H1 (cell line): ENCODE results near the gene OR2V2. TPM values are rescaled to one million over a fixed set of nuclear protein-coding genes. Genes with fewer than 3 reads are reported as not detected.

ENCODE experiments used
- CTCF ChIA-PET: fragments of 300-600 bp; sonication (Branson Sonifier 250); formaldehyde crosslinking; loops from one replicate; lab custom pipeline; 2021; ENCODE audit not compliant: partially characterized antibody; lab: Charles Lee
- POLR2A ChIA-PET: fragments of 300-600 bp; sonication (Branson Sonifier 250); formaldehyde crosslinking; loops from one replicate; lab custom pipeline; 2021; ENCODE audit warnings: inconsistent platforms; ENCODE audit not compliant: partially characterized antibody; lab: Charles Lee
- DNase-seq, 2 experiments: peaks; one replicate each; pipeline versions ENCODE4 v3.0.0 to v3.0.0-alpha.2; 2010 to 2022; ENCODE audit warnings: low spot score in 2 of 2, low read depth in 1 of 2, mixed read lengths in 1 of 2
- FAIRE-seq: peaks from 2 replicates; lab custom pipeline; 2011; peaks lifted over from hg19 to GRCh38; lab: Jason Lieb, UNC
- H2AFZ ChIP-seq: 2 replicates; pipeline ENCODE4 v1.8.1; 2012; ENCODE audit warnings: low read length, inconsistent platforms
- H2AK5ac ChIP-seq: 2 replicates; pipeline ENCODE4 v1.6.1; 2013; ENCODE audit warnings: low read depth, low read length
- H2BK120ac ChIP-seq: replicated peaks from 2 replicates; pipeline ENCODE3; 2013; ENCODE audit warnings: low read depth, low read length, inconsistent platforms
- H2BK12ac ChIP-seq: 2 replicates; pipeline ENCODE4 v1.6.1; 2013; ENCODE audit warnings: low read depth, low read length
- H2BK15ac ChIP-seq: 2 replicates; pipeline ENCODE4 v1.6.1; 2013; ENCODE audit warnings: low read length
- H2BK20ac ChIP-seq: 2 replicates; pipeline ENCODE4 v1.6.1; 2013; ENCODE audit warnings: low read length
- H2BK5ac ChIP-seq: 2 replicates; pipeline ENCODE4 v1.6.1; 2013; ENCODE audit warnings: low read depth, low read length
- H3K14ac ChIP-seq: 2 replicates; pipeline ENCODE4 v1.6.1; 2013; ENCODE audit warnings: inconsistent platforms; ENCODE audit not compliant: insufficient read length
- H3K18ac ChIP-seq: 2 replicates; pipeline ENCODE4 v1.6.1; 2013; ENCODE audit warnings: low read length; ENCODE audit errors: extremely low read depth
- H3K23ac ChIP-seq: 2 replicates; pipeline ENCODE4 v1.6.1; 2013; ENCODE audit warnings: inconsistent platforms; ENCODE audit not compliant: insufficient read length
- H3K23me2 ChIP-seq: 2 replicates; pipeline ENCODE4 v1.6.1; 2013; ENCODE audit warnings: low read depth, low read length
- H3K27ac ChIP-seq: 2 replicates; pipeline ENCODE4 v1.6.1; 2011; ENCODE audit warnings: low read depth, low read length, inconsistent platforms
- H3K27me3 ChIP-seq, 4 experiments: replicated peaks in 1 of 4; 1 replicate in 1 of 4; 2 replicates in 3 of 4; pipeline versions ENCODE4 v1.6.1 to v1.8.1; 2011 to 2013; ENCODE audit warnings: low read length in 3 of 4, mild to moderate bottlenecking in 3 of 4, inconsistent platforms in 2 of 4, mixed read lengths in 2 of 4, moderate library complexity in 1 of 4; ENCODE audit not compliant: control insufficient read depth in 3 of 4, insufficient read depth in 3 of 4; ENCODE audit errors: extremely low read depth in 1 of 4
- H3K36me3 ChIP-seq, 4 experiments: 2 replicates each; pipeline versions ENCODE4 v1.6.1 to v1.8.1; 2011 to 2013; ENCODE audit warnings: mild to moderate bottlenecking in 4 of 4, low read length in 3 of 4, moderate library complexity in 2 of 4, control low read depth in 1 of 4, inconsistent platforms in 1 of 4; ENCODE audit not compliant: insufficient read depth in 4 of 4, control insufficient read depth in 2 of 4
- H3K4ac ChIP-seq: replicated peaks from 2 replicates; pipeline ENCODE3; 2013; ENCODE audit warnings: low read length, low read depth, mixed read lengths, inconsistent platforms; ENCODE audit not compliant: insufficient read length
- H3K4me1 ChIP-seq, 4 experiments: replicated peaks in 1 of 4; 1 replicate in 1 of 4; 2 replicates in 3 of 4; pipeline versions ENCODE4 v1.6.1 to v1.8.1; 2011 to 2013; ENCODE audit warnings: low read length in 3 of 4, inconsistent platforms in 2 of 4, mixed read lengths in 1 of 4; ENCODE audit not compliant: insufficient read depth in 4 of 4, control insufficient read depth in 3 of 4
- H3K4me2 ChIP-seq, 2 experiments: 2 replicates each; pipeline versions ENCODE4 v1.6.1 to v1.8.1; 2011 to 2013; ENCODE audit warnings: low read depth in 2 of 2, low read length in 2 of 2, control low read depth in 1 of 2, inconsistent platforms in 1 of 2, mild to moderate bottlenecking in 1 of 2; ENCODE audit not compliant: insufficient read depth in 1 of 2
- H3K4me3 ChIP-seq, 4 experiments: fragments of 200-600, 300-600 bp in 1 of 4; sonication (generic), shearing (Covaris generic), sonication (Bioruptor Twin) in 1 of 4; 2 replicates each; pipeline versions ENCODE4 v1.5.1 to v1.8.1; 2011 to 2016; ENCODE audit warnings: low read length in 4 of 4, low read depth in 3 of 4, control low read depth in 2 of 4, inconsistent platforms in 2 of 4, mild to moderate bottlenecking in 2 of 4, mixed read lengths in 1 of 4, moderate library complexity in 1 of 4; ENCODE audit not compliant: insufficient read depth in 2 of 4; ENCODE audit errors: extremely low read depth in 1 of 4
- H3K56ac ChIP-seq: replicated peaks from 2 replicates; pipeline ENCODE3; 2013; ENCODE audit warnings: low read depth, mild to moderate bottlenecking, mixed read lengths, low read length, inconsistent platforms; ENCODE audit not compliant: insufficient read length
- H3K79me1 ChIP-seq: 2 replicates; pipeline ENCODE4 v1.6.1; 2013; ENCODE audit warnings: low read depth, low read length, control low read depth
- H3K79me2 ChIP-seq, 2 experiments: 2 replicates each; pipeline versions ENCODE4 v1.6.1 to v1.8.1; 2012 to 2013; ENCODE audit warnings: low read length in 2 of 2, mild to moderate bottlenecking in 2 of 2, inconsistent platforms in 1 of 2; ENCODE audit not compliant: insufficient read depth in 2 of 2, control insufficient read depth in 1 of 2
- H3K9ac ChIP-seq, 4 experiments: replicated peaks in 1 of 4; 1 replicate in 1 of 4; 2 replicates in 3 of 4; pipeline versions ENCODE4 v1.6.1 to v1.8.1; 2011 to 2013; ENCODE audit warnings: low read depth in 3 of 4, low read length in 3 of 4, control low read depth in 2 of 4, mild to moderate bottlenecking in 2 of 4, moderate library complexity in 2 of 4, inconsistent platforms in 1 of 4; ENCODE audit errors: extremely low read depth in 1 of 4
- H3K9me3 ChIP-seq, 2 experiments: 2 replicates each; pipeline versions ENCODE4 v1.6.1 to v1.8.1; 2012 to 2013; ENCODE audit warnings: mild to moderate bottlenecking in 2 of 2, moderate library complexity in 2 of 2, control low read depth in 1 of 2, inconsistent platforms in 1 of 2, low read depth in 1 of 2, low read length in 1 of 2, mixed read lengths in 1 of 2; ENCODE audit not compliant: insufficient read depth in 2 of 2
- H4K20me1 ChIP-seq, 2 experiments: replicated peaks in 1 of 2; 2 replicates each; pipeline versions ENCODE3 to v1.8.1; 2011 to 2013; ENCODE audit warnings: inconsistent platforms in 2 of 2, low read length in 2 of 2, mild to moderate bottlenecking in 1 of 2; ENCODE audit not compliant: insufficient read depth in 2 of 2, control insufficient read depth in 1 of 2
- H4K5ac ChIP-seq: 2 replicates; pipeline ENCODE4 v1.6.1; 2013; ENCODE audit warnings: low read length, low read depth, mixed read lengths, inconsistent platforms; ENCODE audit not compliant: insufficient read length
- H4K8ac ChIP-seq: 2 replicates; pipeline ENCODE4 v1.8.0; 2013; ENCODE audit warnings: mild to moderate bottlenecking, moderate library complexity, low read length, inconsistent platforms; ENCODE audit not compliant: insufficient read depth; ENCODE audit errors: extremely low read depth
- H4K91ac ChIP-seq: replicated peaks from 2 replicates; pipeline ENCODE3; 2013; ENCODE audit warnings: low read length, mixed read lengths, inconsistent platforms; ENCODE audit not compliant: insufficient read length
- ASH2L ChIP-seq: fragments of 200-600, 300-600 bp; sonication (generic); IDR thresholded peaks from one replicate; pipeline ENCODE4 v1.7.1; 2017; ENCODE audit warnings: low read length
- BRCA1 ChIP-seq: IDR thresholded peaks from 2 replicates; pipeline ENCODE4 v1.6.1; 2012; ENCODE audit warnings: low read depth, low read length, improper control_type of control experiment
- NANOG ChIP-seq: IDR thresholded peaks from 2 replicates; pipeline ENCODE4 v1.6.1; 2011; ENCODE audit warnings: low read length, low read depth, mild to moderate bottlenecking, inconsistent platforms; ENCODE audit not compliant: insufficient read depth, poor library complexity, severe bottlenecking
- NRF1 ChIP-seq: IDR thresholded peaks from 2 replicates; pipeline ENCODE4 v1.6.1; 2011; ENCODE audit warnings: mild to moderate bottlenecking, low read depth, low read length, improper control_type of control experiment
- SAP30 ChIP-seq: fragments of 300-600 bp; sonication (generic); IDR thresholded peaks from 2 replicates; pipeline ENCODE4 v1.7.1; 2012; ENCODE audit warnings: low read length, moderate library complexity, mild to moderate bottlenecking, inconsistent platforms; ENCODE audit not compliant: insufficient read depth, insufficient replicate concordance
- SP4 ChIP-seq: IDR thresholded peaks from 2 replicates; pipeline ENCODE4 v1.6.1; 2012; ENCODE audit warnings: low read length, inconsistent platforms
- TCF12 ChIP-seq: IDR thresholded peaks from 2 replicates; pipeline ENCODE4 v1.6.1; 2011; ENCODE audit warnings: low read depth, mild to moderate bottlenecking, low read length
- WGBS, 2 experiments: shearing (Covaris generic) in 1 of 2; methylation state at CpG; one replicate each; pipeline versions ENCODE4 v1.1.6 to v1.1.7; 2013 to 2015; ENCODE audit warnings: low lambda C conversion rate in 2 of 2, mixed read lengths in 2 of 2, inconsistent platforms in 1 of 2, low coverage in 1 of 2, missing lambda C conversion rate in 1 of 2; ENCODE audit not compliant: insufficient replicate concordance in 2 of 2, insufficient coverage in 1 of 2, insufficient read length in 1 of 2; ENCODE audit errors: extremely low coverage in 1 of 2, missing lambda C conversion rate in 1 of 2; 5-methylcytosine and 5-hydroxymethylcytosine counted together
- polyA plus RNA-seq, 7 experiments: library from polyadenylated mRNA; depleted of rRNA in 3 of 7; stranded (reverse) in 5 of 7; unstranded in 2 of 7; fragments of >200 nt in 5 of 7; fragments of 200-250 nt in 2 of 7; gene quantifications; 1 replicate in 5 of 7; 2 replicates in 1 of 7; 4 replicates in 1 of 7; pipeline versions ENCODE4 v1.2.1 to v1.2.3, GENCODE V29; 2011 to 2013; ENCODE audit warnings: missing spikeins in 2 of 7, mixed read lengths in 2 of 7
- total RNA-seq: library from RNA; stranded (reverse); fragmentation: NEBNext Ultra II Directional; extraction: Animal tissue kit (Norgen Biotek cat#: 25700); gene quantifications from 2 replicates; pipeline ENCODE4 v1.2.1, GENCODE V29; 2021

OR2V2 gene
- total and polyA plus RNA-seq, 2 of the 8 experiments (the other 6 are each of a cell fraction or from before 2014, with no cell fraction given), result not detected

DNA sequence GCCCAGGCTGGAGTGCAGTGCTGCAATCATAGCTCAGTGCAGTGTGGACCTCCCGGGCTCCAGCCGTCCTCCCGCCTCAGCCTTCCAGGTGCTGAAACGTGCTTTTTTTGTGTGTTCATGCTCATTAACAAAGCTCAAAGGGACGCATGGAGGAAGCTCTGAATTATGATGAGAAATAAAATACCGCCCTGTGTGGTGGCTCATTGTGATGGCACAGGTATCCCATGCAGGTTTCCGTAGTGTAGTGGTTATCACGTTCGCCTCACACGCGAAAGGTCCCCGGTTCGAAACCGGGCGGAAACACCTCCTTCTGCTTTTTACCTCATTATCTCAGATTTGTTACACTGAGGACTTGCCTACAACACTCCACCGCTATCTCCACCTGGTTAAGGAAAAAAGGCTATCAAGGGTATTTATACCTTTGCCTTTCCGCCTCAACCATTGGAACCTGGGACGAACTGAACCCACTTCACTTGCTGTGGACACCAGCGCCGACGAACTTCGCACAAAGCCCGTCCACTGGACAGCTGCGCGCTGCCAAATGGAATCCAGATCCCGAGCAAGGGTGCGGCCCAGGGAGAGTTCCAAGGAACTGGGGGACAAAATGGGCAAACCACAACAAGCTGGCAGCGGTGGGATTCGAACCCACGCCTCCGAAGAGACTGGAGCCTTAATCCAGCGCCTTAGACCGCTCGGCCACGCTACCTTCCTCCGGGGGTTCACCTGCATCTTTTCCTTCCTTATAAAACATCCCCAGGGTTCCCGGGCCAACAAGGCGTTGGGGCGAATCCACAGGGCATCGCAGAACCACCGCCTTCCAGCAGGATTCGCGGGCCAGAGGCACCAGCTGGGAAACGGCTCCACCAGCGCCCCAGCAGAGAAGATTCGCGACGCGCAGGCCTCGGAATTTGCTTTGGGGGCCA lies 26.3 kb downstream of the OR2V2 start:
- Histone ChIP-seq H2AFZ (peak overlapping the region; percentile 96), H2BK5ac (no peak overlapping the region), H2BK12ac (no peak overlapping the region; the same call in 1 of the 2 replicates), H3K36me3 (no peaks in the 10 kb centered on the region), H4K20me1 (no peaks in the 10 kb centered on the region), H4K5ac (no peak overlapping the region), H3K9ac (peak overlapping the region in 2 of 4 experiments; percentile 34 to 62; a peak in 1 of 7 replicates), H3K79me2 (no peaks in the 10 kb centered on the region), H3K27ac (no peak overlapping the region), H3K14ac (no peak overlapping the region), H3K27me3 (peaks cover 6 to 35% (median 25%) of the 10 kb centered on the region in 4 experiments; a peak in 6 of 7 replicates), H3K18ac (no peak overlapping the region), H3K23me2 (peaks cover 16% of the 10 kb centered on the region), H3K4me1 (no peaks in the 10 kb centered on the region; a peak in 1 of 7 replicates), H3K4me2 (peak overlapping the region; percentile 72 to 81), H3K23ac (no peak overlapping the region), H2BK15ac (no peak overlapping the region), H3K9me3 (no peaks in the 10 kb centered on the region), H4K91ac (no peak overlapping the region), H3K56ac (no peak overlapping the region), H3K4me3 (peak overlapping the region; percentile 62 to 72 (median 66)), H3K79me1 (no peaks in the 10 kb centered on the region), H3K4ac (no peak overlapping the region), H2AK5ac (no peak overlapping the region), H4K8ac (no peak overlapping the region), H2BK20ac (no peak overlapping the region), H2BK120ac (no peak overlapping the region)
- ChIA-PET CTCF (interaction anchor here (0.9 to 3.4 kb wide), 9 partner anchors 9 to 86 kb away, joined by 3 to 17 read pairs (median 8); no protein-coding TSS in a partner anchor), POLR2A (interaction anchor here (0.7 to 3.8 kb wide), 10 partner anchors 11 to 74 kb away, joined by 3 to 28 read pairs (median 4); no protein-coding TSS in a partner anchor)
- DNase-seq (peak; percentile 94 to 98), FAIRE-seq (no peak)
- WGBS, 2 experiments, result 3% methylated on average over 49 of the region's 50 CpGs; no CpG with 5 or more reads in 1 of the 2 experiments
- TF ChIP-seq NANOG (no peak), TCF12 (0 out of 2 replicates have a peak, but pooled peaks have one; percentile 10), SP4 (peak; percentile 80; the same call in 1 of the 2 replicates), BRCA1 (no peak), NRF1 (peak; percentile 7; the same call in 1 of the 2 replicates), SAP30 (no peak), ASH2L (peak; percentile 93)
